HCT116 (cell line): Measurements from ENCODE around the gene NGEF. TPM values are rescaled to one million over a fixed set of nuclear protein-coding genes. Genes with fewer than 3 reads are reported as not detected.

Experiments used
- ATAC-seq: fragments of 200-7000 bp; cut with Tn5 transposase; 2 replicates; pipeline ENCODE4 v1.9.1; 2020; ENCODE audit warnings: mild to moderate bottlenecking, moderate library complexity
- BruUV-seq: library from RNA; stranded (reverse); fragments of 400-500 nt; replicated peaks from 2 replicates; lab custom pipeline; 2021; lab: Mats Ljungman, UMichigan
- CTCF ChIA-PET: fragments of 300-600 bp; sonication (Branson Sonifier 250); formaldehyde crosslinking; loops from one replicate; lab custom pipeline; 2021; ENCODE audit warnings: antibody characterized with exemption; lab: Charles Lee
- POLR2A ChIA-PET: fragments of 300-600, 350-600 bp; sonication (Branson Sonifier 250); formaldehyde crosslinking; loops from one replicate; lab custom pipeline; 2021; ENCODE audit warnings: antibody characterized with exemption; lab: Charles Lee
- RAD21 ChIA-PET, 2 experiments: fragments of 300-600 bp; sonication (Branson Sonifier 250); formaldehyde crosslinking; loops; one replicate each; lab custom pipeline; 2023; ENCODE audit warnings: low total read pairs in 2 of 2; ENCODE audit not compliant: uncharacterized antibody in 2 of 2, unreplicated experiment in 2 of 2, low non-redundant PET in 1 of 2; lab: Charles Lee
- DNase-seq: peaks from one replicate; pipeline ENCODE4 v3.0.0-alpha.2; 2010; ENCODE audit warnings: low read depth, low spot score
- H2AFZ ChIP-seq: fragments of 200-600 bp; shearing (Covaris generic), sonication (generic); 2 replicates; pipeline ENCODE4 v1.6.1; 2017; ENCODE audit warnings: low read depth, mixed run types, mixed read lengths, antibody characterized with exemption, low read length; ENCODE audit not compliant: poor library complexity, severe bottlenecking
- H3K27ac ChIP-seq: 2 replicates; pipeline ENCODE4 v1.5.1; 2012; ENCODE audit warnings: low read depth, low read length
- H3K27me3 ChIP-seq: fragments of 200-600 bp; sonication (generic); 2 replicates; pipeline ENCODE4 v1.6.1; 2016; ENCODE audit warnings: mixed run types, low read length, mixed read lengths; ENCODE audit not compliant: insufficient read depth
- H3K36me3 ChIP-seq, 2 experiments: fragments of 200-500 bp in 1 of 2; fragments of 200-600 bp in 1 of 2; sonication (Bioruptor generic) in 1 of 2; sonication (generic) in 1 of 2; 2 replicates each; pipeline versions ENCODE4 v1.5.1 to v1.6.1; 2014 to 2016; ENCODE audit warnings: low read length in 2 of 2, inconsistent platforms in 1 of 2, mixed read lengths in 1 of 2, mixed run types in 1 of 2; ENCODE audit not compliant: insufficient read depth in 2 of 2, control insufficient read depth in 1 of 2
- H3K4me1 ChIP-seq, 2 experiments: fragments of 200-600 bp in 1 of 2; sonication (generic) in 1 of 2; 2 replicates each; pipeline versions ENCODE4 v1.5.1 to v1.6.1; 2012 to 2017; ENCODE audit warnings: low read length in 2 of 2, inconsistent platforms in 1 of 2, mild to moderate bottlenecking in 1 of 2, mixed read lengths in 1 of 2, mixed run types in 1 of 2, moderate library complexity in 1 of 2; ENCODE audit not compliant: insufficient read depth in 2 of 2, control insufficient read depth in 1 of 2
- H3K4me2 ChIP-seq: fragments of 200-600 bp; sonication (generic); 2 replicates; pipeline ENCODE4 v1.6.1; 2017; ENCODE audit warnings: mixed run types, low read length, mixed read lengths
- H3K4me3 ChIP-seq, 2 experiments: fragments of 200-600 bp in 1 of 2; sonication (generic) in 1 of 2; replicated peaks in 1 of 2; 2 replicates each; pipeline ENCODE4 v1.5.1; 2011 to 2016; ENCODE audit warnings: low read length in 2 of 2, control low read depth in 1 of 2, low read depth in 1 of 2, mild to moderate bottlenecking in 1 of 2, mixed read lengths in 1 of 2, mixed run types in 1 of 2
- H3K79me2 ChIP-seq: fragments of 200-600 bp; sonication (generic); 2 replicates; pipeline ENCODE4 v1.6.1; 2017; ENCODE audit warnings: mild to moderate bottlenecking, mixed run types, low read length, moderate library complexity, mixed read lengths; ENCODE audit not compliant: insufficient read depth
- H3K9ac ChIP-seq: fragments of 200-600 bp; sonication (generic); 2 replicates; pipeline ENCODE4 v1.6.1; 2016; ENCODE audit warnings: low read length, mixed read lengths
- H3K9me2 ChIP-seq: fragments of 200-600 bp; sonication (generic), shearing (Covaris generic); 2 replicates; pipeline ENCODE4 v1.6.1; 2017; ENCODE audit warnings: mixed run types, mild to moderate bottlenecking, moderate library complexity; ENCODE audit not compliant: insufficient read depth
- H3K9me3 ChIP-seq, 2 experiments: fragments of 200-500 bp in 1 of 2; fragments of 200-600 bp in 1 of 2; sonication (Bioruptor generic) in 1 of 2; sonication (generic) in 1 of 2; 2 replicates each; pipeline ENCODE4 v1.6.1; 2014 to 2017; ENCODE audit warnings: low read length in 2 of 2, mixed read lengths in 2 of 2, inconsistent platforms in 1 of 2, low read depth in 1 of 2, mild to moderate bottlenecking in 1 of 2, mixed run types in 1 of 2, moderate library complexity in 1 of 2; ENCODE audit not compliant: control insufficient read depth in 1 of 2, insufficient read depth in 1 of 2
- H4K20me1 ChIP-seq: fragments of 200-600 bp; sonication (generic), shearing (Covaris generic); 2 replicates; pipeline ENCODE4 v1.6.1; 2017; ENCODE audit warnings: mixed run types, mild to moderate bottlenecking, moderate library complexity; ENCODE audit not compliant: insufficient read depth
- EZH2 ChIP-seq: fragments of 200-600 bp; sonication (generic); IDR thresholded peaks from 2 replicates; pipeline ENCODE4 v1.6.1; 2017; ENCODE audit warnings: antibody characterized with exemption, mixed run types
- EZH2phosphoT487 ChIP-seq: fragments of 200-600 bp; IDR thresholded peaks from 2 replicates; pipeline ENCODE4 v1.6.1; 2018; ENCODE audit warnings: antibody characterized with exemption, borderline replicate concordance
- FOSL1 ChIP-seq: IDR thresholded peaks from 2 replicates; pipeline ENCODE4 v1.6.1; 2012; ENCODE audit warnings: low read depth
- JUND ChIP-seq: IDR thresholded peaks from 2 replicates; pipeline ENCODE4 v1.6.1; 2012
- POLR2AphosphoS5 ChIP-seq: IDR thresholded peaks from 2 replicates; pipeline ENCODE4 v1.6.1; 2011; ENCODE audit warnings: mild to moderate bottlenecking, low read depth, low read length, moderate library complexity
- SRF ChIP-seq: IDR thresholded peaks from 2 replicates; pipeline ENCODE4 v1.6.1; 2012; ENCODE audit warnings: low read depth
- TCF7L2 ChIP-seq: IDR thresholded peaks from 2 replicates; pipeline ENCODE4 v1.7.0; 2011; ENCODE audit warnings: borderline replicate concordance, inconsistent platforms; ENCODE audit not compliant: insufficient read depth, insufficient read length; ENCODE audit errors: extremely low read depth
- YY1 ChIP-seq: IDR thresholded peaks from 2 replicates; pipeline ENCODE4 v1.6.1; 2011; ENCODE audit warnings: low read length, low read depth, moderate library complexity, mild to moderate bottlenecking; ENCODE audit not compliant: insufficient replicate concordance; ENCODE audit errors: extremely low read depth
- ZFX ChIP-seq: fragments of 450-650 bp; IDR thresholded peaks from 2 replicates; pipeline ENCODE4 v1.6.1; 2017
- intact Hi-C: fragments of 100-400 bp; cut with micrococcal nuclease; formaldehyde crosslinking; loops from 2 replicates; pipeline ENCODE4 v1.10.0; 2022
- total RNA-seq: library from RNA; stranded (reverse); gene quantifications from one replicate; pipeline ENCODE4 v1.2.1, GENCODE V29; 2021; ENCODE audit not compliant: unreplicated experiment
- TF ChIP-seq, protein P1 (sequence below): IDR thresholded peaks from 2 replicates; pipeline ENCODE4 v1.6.1; 2012; ENCODE audit warnings: low read depth
- TF ChIP-seq, protein P2 (sequence below): IDR thresholded peaks from 2 replicates; pipeline ENCODE4 v1.6.1; 2012
- TF ChIP-seq, protein P3 (sequence below): IDR thresholded peaks from 2 replicates; pipeline ENCODE4 v1.6.1; 2011; ENCODE audit warnings: mild to moderate bottlenecking, low read length, moderate library complexity; ENCODE audit not compliant: insufficient replicate concordance; ENCODE audit errors: extremely low read depth
- TF ChIP-seq, protein P4 (sequence below), 3 experiments: fragments of 200-600 bp in 1 of 3; sonication (generic) in 1 of 3; IDR thresholded peaks in 2 of 3; conservative IDR thresholded peaks in 1 of 3; 2 replicates each; pipeline ENCODE4 v1.5.1; 2012 to 2017; ENCODE audit warnings: low read depth in 2 of 3, low read length in 2 of 3, antibody characterized with exemption in 1 of 3, borderline replicate concordance in 1 of 3, control low read depth in 1 of 3, mild to moderate bottlenecking in 1 of 3, mixed read lengths in 1 of 3, mixed run types in 1 of 3, moderate library complexity in 1 of 3; ENCODE audit not compliant: insufficient read depth in 1 of 3
- TF ChIP-seq, protein P5 (sequence below): IDR thresholded peaks from 2 replicates; pipeline ENCODE4 v1.6.1; 2012

NGEF gene
- total RNA-seq, 1 experiment from 2014 or later, result 12.6 TPM

DNA sequence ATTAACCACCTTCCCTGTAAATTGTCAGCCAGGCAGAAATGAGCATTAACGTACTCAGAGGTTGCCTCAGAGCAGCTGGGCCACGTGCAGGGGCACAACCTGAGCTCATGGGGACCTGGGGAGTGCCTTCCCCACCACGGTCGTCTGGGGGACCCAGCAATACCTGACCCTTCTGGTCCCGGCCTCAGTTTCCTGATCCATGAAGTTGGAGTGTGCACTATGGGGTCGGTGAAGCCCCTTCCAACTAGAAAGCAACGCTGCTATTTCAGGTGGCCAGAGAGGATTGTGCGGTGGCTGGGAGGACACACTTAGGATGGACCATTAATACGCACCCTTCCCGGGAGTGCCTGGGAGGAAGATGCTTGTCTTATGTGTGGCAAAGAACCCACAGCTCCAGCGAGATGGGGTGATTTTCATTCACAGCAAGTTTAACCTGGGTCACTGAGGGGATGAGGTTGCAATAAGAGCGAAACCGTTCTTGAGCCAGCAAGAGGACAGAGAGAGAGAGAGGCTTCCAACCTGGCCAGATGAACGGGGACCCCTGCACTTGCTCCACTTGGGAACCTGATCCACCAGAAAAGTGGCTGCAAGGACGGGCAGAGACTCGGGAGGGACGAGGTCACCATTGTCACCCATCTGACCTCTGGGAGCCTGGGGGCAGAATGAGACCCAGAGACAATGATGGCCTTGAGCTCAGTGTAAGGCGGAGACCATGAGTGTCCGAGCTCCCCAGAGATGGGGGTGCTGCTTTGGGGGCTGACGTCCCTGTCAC is 36.2 kb downstream of the NGEF start:
- Histone ChIP-seq H2AFZ (no peak overlapping the region), H3K4me1 (peaks cover 30 to 37% of the 10 kb centered on the region in 2 experiments), H3K27ac (no peak overlapping the region), H3K9ac (no peak overlapping the region), H3K36me3 (no peaks in the 10 kb centered on the region), H3K4me3 (no peak overlapping the region), H3K9me3 (no peaks in the 10 kb centered on the region), H3K79me2 (no peaks in the 10 kb centered on the region), H4K20me1 (no peaks in the 10 kb centered on the region), H3K4me2 (no peak overlapping the region), H3K27me3 (no peaks in the 10 kb centered on the region), H3K9me2 (no peaks in the 10 kb centered on the region)
- no peak for ATAC-seq
- RAD21 ChIA-PET, result no interaction called here
- TF ChIP-seq, protein P1, sequence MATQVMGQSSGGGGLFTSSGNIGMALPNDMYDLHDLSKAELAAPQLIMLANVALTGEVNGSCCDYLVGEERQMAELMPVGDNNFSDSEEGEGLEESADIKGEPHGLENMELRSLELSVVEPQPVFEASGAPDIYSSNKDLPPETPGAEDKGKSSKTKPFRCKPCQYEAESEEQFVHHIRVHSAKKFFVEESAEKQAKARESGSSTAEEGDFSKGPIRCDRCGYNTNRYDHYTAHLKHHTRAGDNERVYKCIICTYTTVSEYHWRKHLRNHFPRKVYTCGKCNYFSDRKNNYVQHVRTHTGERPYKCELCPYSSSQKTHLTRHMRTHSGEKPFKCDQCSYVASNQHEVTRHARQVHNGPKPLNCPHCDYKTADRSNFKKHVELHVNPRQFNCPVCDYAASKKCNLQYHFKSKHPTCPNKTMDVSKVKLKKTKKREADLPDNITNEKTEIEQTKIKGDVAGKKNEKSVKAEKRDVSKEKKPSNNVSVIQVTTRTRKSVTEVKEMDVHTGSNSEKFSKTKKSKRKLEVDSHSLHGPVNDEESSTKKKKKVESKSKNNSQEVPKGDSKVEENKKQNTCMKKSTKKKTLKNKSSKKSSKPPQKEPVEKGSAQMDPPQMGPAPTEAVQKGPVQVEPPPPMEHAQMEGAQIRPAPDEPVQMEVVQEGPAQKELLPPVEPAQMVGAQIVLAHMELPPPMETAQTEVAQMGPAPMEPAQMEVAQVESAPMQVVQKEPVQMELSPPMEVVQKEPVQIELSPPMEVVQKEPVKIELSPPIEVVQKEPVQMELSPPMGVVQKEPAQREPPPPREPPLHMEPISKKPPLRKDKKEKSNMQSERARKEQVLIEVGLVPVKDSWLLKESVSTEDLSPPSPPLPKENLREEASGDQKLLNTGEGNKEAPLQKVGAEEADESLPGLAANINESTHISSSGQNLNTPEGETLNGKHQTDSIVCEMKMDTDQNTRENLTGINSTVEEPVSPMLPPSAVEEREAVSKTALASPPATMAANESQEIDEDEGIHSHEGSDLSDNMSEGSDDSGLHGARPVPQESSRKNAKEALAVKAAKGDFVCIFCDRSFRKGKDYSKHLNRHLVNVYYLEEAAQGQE, result no peak
- TF ChIP-seq EZH2 (no peak), POLR2AphosphoS5 (no peak), FOSL1 (no peak), YY1 (no peak), JUND (no peak), TCF7L2 (no peak), EZH2phosphoT487 (no peak), ZFX (no peak), SRF (no peak)
- TF ChIP-seq, protein P2, sequence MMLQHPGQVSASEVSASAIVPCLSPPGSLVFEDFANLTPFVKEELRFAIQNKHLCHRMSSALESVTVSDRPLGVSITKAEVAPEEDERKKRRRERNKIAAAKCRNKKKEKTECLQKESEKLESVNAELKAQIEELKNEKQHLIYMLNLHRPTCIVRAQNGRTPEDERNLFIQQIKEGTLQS, result no peak
- TF ChIP-seq, protein P3, sequence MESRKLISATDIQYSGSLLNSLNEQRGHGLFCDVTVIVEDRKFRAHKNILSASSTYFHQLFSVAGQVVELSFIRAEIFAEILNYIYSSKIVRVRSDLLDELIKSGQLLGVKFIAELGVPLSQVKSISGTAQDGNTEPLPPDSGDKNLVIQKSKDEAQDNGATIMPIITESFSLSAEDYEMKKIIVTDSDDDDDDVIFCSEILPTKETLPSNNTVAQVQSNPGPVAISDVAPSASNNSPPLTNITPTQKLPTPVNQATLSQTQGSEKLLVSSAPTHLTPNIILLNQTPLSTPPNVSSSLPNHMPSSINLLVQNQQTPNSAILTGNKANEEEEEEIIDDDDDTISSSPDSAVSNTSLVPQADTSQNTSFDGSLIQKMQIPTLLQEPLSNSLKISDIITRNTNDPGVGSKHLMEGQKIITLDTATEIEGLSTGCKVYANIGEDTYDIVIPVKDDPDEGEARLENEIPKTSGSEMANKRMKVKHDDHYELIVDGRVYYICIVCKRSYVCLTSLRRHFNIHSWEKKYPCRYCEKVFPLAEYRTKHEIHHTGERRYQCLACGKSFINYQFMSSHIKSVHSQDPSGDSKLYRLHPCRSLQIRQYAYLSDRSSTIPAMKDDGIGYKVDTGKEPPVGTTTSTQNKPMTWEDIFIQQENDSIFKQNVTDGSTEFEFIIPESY, result no peak
- TF ChIP-seq, protein P4, sequence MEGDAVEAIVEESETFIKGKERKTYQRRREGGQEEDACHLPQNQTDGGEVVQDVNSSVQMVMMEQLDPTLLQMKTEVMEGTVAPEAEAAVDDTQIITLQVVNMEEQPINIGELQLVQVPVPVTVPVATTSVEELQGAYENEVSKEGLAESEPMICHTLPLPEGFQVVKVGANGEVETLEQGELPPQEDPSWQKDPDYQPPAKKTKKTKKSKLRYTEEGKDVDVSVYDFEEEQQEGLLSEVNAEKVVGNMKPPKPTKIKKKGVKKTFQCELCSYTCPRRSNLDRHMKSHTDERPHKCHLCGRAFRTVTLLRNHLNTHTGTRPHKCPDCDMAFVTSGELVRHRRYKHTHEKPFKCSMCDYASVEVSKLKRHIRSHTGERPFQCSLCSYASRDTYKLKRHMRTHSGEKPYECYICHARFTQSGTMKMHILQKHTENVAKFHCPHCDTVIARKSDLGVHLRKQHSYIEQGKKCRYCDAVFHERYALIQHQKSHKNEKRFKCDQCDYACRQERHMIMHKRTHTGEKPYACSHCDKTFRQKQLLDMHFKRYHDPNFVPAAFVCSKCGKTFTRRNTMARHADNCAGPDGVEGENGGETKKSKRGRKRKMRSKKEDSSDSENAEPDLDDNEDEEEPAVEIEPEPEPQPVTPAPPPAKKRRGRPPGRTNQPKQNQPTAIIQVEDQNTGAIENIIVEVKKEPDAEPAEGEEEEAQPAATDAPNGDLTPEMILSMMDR (IDR thresholded peaks at IDR 0.05 in 2 of 3, conservative IDR thresholded peaks at IDR 0.05 in 1 of 3; ENCODE audit: borderline replicate concordance in 1 of 3, insufficient read depth in 1 of 3, low read depth in 2 of 3, low read length in 2 of 3), result no peak
- TF ChIP-seq, protein P5, sequence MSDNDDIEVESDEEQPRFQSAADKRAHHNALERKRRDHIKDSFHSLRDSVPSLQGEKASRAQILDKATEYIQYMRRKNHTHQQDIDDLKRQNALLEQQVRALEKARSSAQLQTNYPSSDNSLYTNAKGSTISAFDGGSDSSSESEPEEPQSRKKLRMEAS, result no peak
- POLR2A ChIA-PET, result no interaction called here
- CTCF ChIA-PET, result no interaction called here
- no TSS peak for BruUV-seq
- no peak for DNase-seq
- intact Hi-C loops, result no loop called here
